H1 (cell line): ENCODE measurements around the gene MIDN. TPM values are rescaled to one million over a fixed set of nuclear protein-coding genes. Genes with fewer than 3 reads are reported as not detected.
A peak's percentile ranks its signal among the peaks of the same experiment; 100 is the strongest.

Experiments used
- CTCF ChIA-PET: fragments of 300-600 bp; sonication (Branson Sonifier 250); formaldehyde crosslinking; loops from one replicate; lab custom pipeline; 2021; ENCODE audit not compliant: partially characterized antibody; lab: Charles Lee
- POLR2A ChIA-PET: fragments of 300-600 bp; sonication (Branson Sonifier 250); formaldehyde crosslinking; loops from one replicate; lab custom pipeline; 2021; ENCODE audit warnings: inconsistent platforms; ENCODE audit not compliant: partially characterized antibody; lab: Charles Lee
- DNase-seq, 2 experiments: peaks; one replicate each; pipeline versions ENCODE4 v3.0.0 to v3.0.0-alpha.2; 2010 to 2022; ENCODE audit warnings: low spot score in 2 of 2, low read depth in 1 of 2, mixed read lengths in 1 of 2
- FAIRE-seq: peaks from 2 replicates; lab custom pipeline; 2011; peaks lifted over from hg19 to GRCh38; lab: Jason Lieb, UNC
- H2AFZ ChIP-seq: 2 replicates; pipeline ENCODE4 v1.8.1; 2012; ENCODE audit warnings: low read length, inconsistent platforms
- H2AK5ac ChIP-seq: 2 replicates; pipeline ENCODE4 v1.6.1; 2013; ENCODE audit warnings: low read depth, low read length
- H2BK120ac ChIP-seq: replicated peaks from 2 replicates; pipeline ENCODE3; 2013; ENCODE audit warnings: low read depth, low read length, inconsistent platforms
- H2BK12ac ChIP-seq: 2 replicates; pipeline ENCODE4 v1.6.1; 2013; ENCODE audit warnings: low read depth, low read length
- H2BK15ac ChIP-seq: 2 replicates; pipeline ENCODE4 v1.6.1; 2013; ENCODE audit warnings: low read length
- H2BK20ac ChIP-seq: 2 replicates; pipeline ENCODE4 v1.6.1; 2013; ENCODE audit warnings: low read length
- H2BK5ac ChIP-seq: 2 replicates; pipeline ENCODE4 v1.6.1; 2013; ENCODE audit warnings: low read depth, low read length
- H3K14ac ChIP-seq: 2 replicates; pipeline ENCODE4 v1.6.1; 2013; ENCODE audit warnings: inconsistent platforms; ENCODE audit not compliant: insufficient read length
- H3K18ac ChIP-seq: 2 replicates; pipeline ENCODE4 v1.6.1; 2013; ENCODE audit warnings: low read length; ENCODE audit errors: extremely low read depth
- H3K23ac ChIP-seq: 2 replicates; pipeline ENCODE4 v1.6.1; 2013; ENCODE audit warnings: inconsistent platforms; ENCODE audit not compliant: insufficient read length
- H3K23me2 ChIP-seq: 2 replicates; pipeline ENCODE4 v1.6.1; 2013; ENCODE audit warnings: low read depth, low read length
- H3K27ac ChIP-seq: 2 replicates; pipeline ENCODE4 v1.6.1; 2011; ENCODE audit warnings: low read depth, low read length, inconsistent platforms
- H3K27me3 ChIP-seq, 4 experiments: replicated peaks in 1 of 4; 1 replicate in 1 of 4; 2 replicates in 3 of 4; pipeline versions ENCODE4 v1.6.1 to v1.8.1; 2011 to 2013; ENCODE audit warnings: low read length in 3 of 4, mild to moderate bottlenecking in 3 of 4, inconsistent platforms in 2 of 4, mixed read lengths in 2 of 4, moderate library complexity in 1 of 4; ENCODE audit not compliant: control insufficient read depth in 3 of 4, insufficient read depth in 3 of 4; ENCODE audit errors: extremely low read depth in 1 of 4
- H3K36me3 ChIP-seq, 4 experiments: 2 replicates each; pipeline versions ENCODE4 v1.6.1 to v1.8.1; 2011 to 2013; ENCODE audit warnings: mild to moderate bottlenecking in 4 of 4, low read length in 3 of 4, moderate library complexity in 2 of 4, control low read depth in 1 of 4, inconsistent platforms in 1 of 4; ENCODE audit not compliant: insufficient read depth in 4 of 4, control insufficient read depth in 2 of 4
- H3K4ac ChIP-seq: replicated peaks from 2 replicates; pipeline ENCODE3; 2013; ENCODE audit warnings: low read length, low read depth, mixed read lengths, inconsistent platforms; ENCODE audit not compliant: insufficient read length
- H3K4me1 ChIP-seq, 4 experiments: replicated peaks in 1 of 4; 1 replicate in 1 of 4; 2 replicates in 3 of 4; pipeline versions ENCODE4 v1.6.1 to v1.8.1; 2011 to 2013; ENCODE audit warnings: low read length in 3 of 4, inconsistent platforms in 2 of 4, mixed read lengths in 1 of 4; ENCODE audit not compliant: insufficient read depth in 4 of 4, control insufficient read depth in 3 of 4
- H3K4me2 ChIP-seq, 2 experiments: 2 replicates each; pipeline versions ENCODE4 v1.6.1 to v1.8.1; 2011 to 2013; ENCODE audit warnings: low read depth in 2 of 2, low read length in 2 of 2, control low read depth in 1 of 2, inconsistent platforms in 1 of 2, mild to moderate bottlenecking in 1 of 2; ENCODE audit not compliant: insufficient read depth in 1 of 2
- H3K4me3 ChIP-seq, 4 experiments: fragments of 200-600, 300-600 bp in 1 of 4; sonication (generic), shearing (Covaris generic), sonication (Bioruptor Twin) in 1 of 4; 2 replicates each; pipeline versions ENCODE4 v1.5.1 to v1.8.1; 2011 to 2016; ENCODE audit warnings: low read length in 4 of 4, low read depth in 3 of 4, control low read depth in 2 of 4, inconsistent platforms in 2 of 4, mild to moderate bottlenecking in 2 of 4, mixed read lengths in 1 of 4, moderate library complexity in 1 of 4; ENCODE audit not compliant: insufficient read depth in 2 of 4; ENCODE audit errors: extremely low read depth in 1 of 4
- H3K56ac ChIP-seq: replicated peaks from 2 replicates; pipeline ENCODE3; 2013; ENCODE audit warnings: low read depth, mild to moderate bottlenecking, mixed read lengths, low read length, inconsistent platforms; ENCODE audit not compliant: insufficient read length
- H3K79me1 ChIP-seq: 2 replicates; pipeline ENCODE4 v1.6.1; 2013; ENCODE audit warnings: low read depth, low read length, control low read depth
- H3K79me2 ChIP-seq, 2 experiments: 2 replicates each; pipeline versions ENCODE4 v1.6.1 to v1.8.1; 2012 to 2013; ENCODE audit warnings: low read length in 2 of 2, mild to moderate bottlenecking in 2 of 2, inconsistent platforms in 1 of 2; ENCODE audit not compliant: insufficient read depth in 2 of 2, control insufficient read depth in 1 of 2
- H3K9ac ChIP-seq, 4 experiments: replicated peaks in 1 of 4; 1 replicate in 1 of 4; 2 replicates in 3 of 4; pipeline versions ENCODE4 v1.6.1 to v1.8.1; 2011 to 2013; ENCODE audit warnings: low read depth in 3 of 4, low read length in 3 of 4, control low read depth in 2 of 4, mild to moderate bottlenecking in 2 of 4, moderate library complexity in 2 of 4, inconsistent platforms in 1 of 4; ENCODE audit errors: extremely low read depth in 1 of 4
- H3K9me3 ChIP-seq, 2 experiments: 2 replicates each; pipeline versions ENCODE4 v1.6.1 to v1.8.1; 2012 to 2013; ENCODE audit warnings: mild to moderate bottlenecking in 2 of 2, moderate library complexity in 2 of 2, control low read depth in 1 of 2, inconsistent platforms in 1 of 2, low read depth in 1 of 2, low read length in 1 of 2, mixed read lengths in 1 of 2; ENCODE audit not compliant: insufficient read depth in 2 of 2
- H4K20me1 ChIP-seq, 2 experiments: replicated peaks in 1 of 2; 2 replicates each; pipeline versions ENCODE3 to v1.8.1; 2011 to 2013; ENCODE audit warnings: inconsistent platforms in 2 of 2, low read length in 2 of 2, mild to moderate bottlenecking in 1 of 2; ENCODE audit not compliant: insufficient read depth in 2 of 2, control insufficient read depth in 1 of 2
- H4K5ac ChIP-seq: 2 replicates; pipeline ENCODE4 v1.6.1; 2013; ENCODE audit warnings: low read length, low read depth, mixed read lengths, inconsistent platforms; ENCODE audit not compliant: insufficient read length
- H4K8ac ChIP-seq: 2 replicates; pipeline ENCODE4 v1.8.0; 2013; ENCODE audit warnings: mild to moderate bottlenecking, moderate library complexity, low read length, inconsistent platforms; ENCODE audit not compliant: insufficient read depth; ENCODE audit errors: extremely low read depth
- H4K91ac ChIP-seq: replicated peaks from 2 replicates; pipeline ENCODE3; 2013; ENCODE audit warnings: low read length, mixed read lengths, inconsistent platforms; ENCODE audit not compliant: insufficient read length
- CTCF ChIP-seq, 3 experiments: IDR thresholded peaks; 1 replicate in 2 of 3; 2 replicates in 1 of 3; pipeline versions ENCODE4 v1.5.1 to v1.6.1; 2011; ENCODE audit warnings: low read length in 3 of 3, mild to moderate bottlenecking in 3 of 3, inconsistent platforms in 2 of 3, low read depth in 1 of 3, moderate library complexity in 1 of 3; ENCODE audit not compliant: insufficient read depth in 1 of 3; ENCODE audit errors: control extremely low read depth in 1 of 3
- KDM4A ChIP-seq: IDR thresholded peaks from one replicate; pipeline ENCODE4 v1.7.1; 2012; ENCODE audit warnings: low read depth, mild to moderate bottlenecking, moderate library complexity, low read length, inconsistent platforms; ENCODE audit not compliant: severe bottlenecking
- RAD21 ChIP-seq, 2 experiments: IDR thresholded peaks in 1 of 2; conservative IDR thresholded peaks in 1 of 2; 2 replicates each; pipeline ENCODE4 v1.6.1; 2011; ENCODE audit warnings: low read depth in 2 of 2, low read length in 2 of 2, improper control_type of control experiment in 1 of 2, inconsistent platforms in 1 of 2, mild to moderate bottlenecking in 1 of 2, moderate library complexity in 1 of 2
- SIRT6 ChIP-seq: IDR thresholded peaks from one replicate; pipeline ENCODE4 v1.7.1; 2012; ENCODE audit warnings: low read length, inconsistent platforms
- SUZ12 ChIP-seq: fragments of 200-600 bp; sonication (generic); IDR thresholded peaks from 2 replicates; pipeline ENCODE4 v1.6.1; 2012; ENCODE audit warnings: mild to moderate bottlenecking, inconsistent platforms, low read length, moderate library complexity, mixed read lengths
- WGBS, 2 experiments: shearing (Covaris generic) in 1 of 2; methylation state at CpG; one replicate each; pipeline versions ENCODE4 v1.1.6 to v1.1.7; 2013 to 2015; ENCODE audit warnings: low lambda C conversion rate in 2 of 2, mixed read lengths in 2 of 2, inconsistent platforms in 1 of 2, low coverage in 1 of 2, missing lambda C conversion rate in 1 of 2; ENCODE audit not compliant: insufficient replicate concordance in 2 of 2, insufficient coverage in 1 of 2, insufficient read length in 1 of 2; ENCODE audit errors: extremely low coverage in 1 of 2, missing lambda C conversion rate in 1 of 2; 5-methylcytosine and 5-hydroxymethylcytosine counted together
- polyA plus RNA-seq, 7 experiments: library from polyadenylated mRNA; depleted of rRNA in 3 of 7; stranded (reverse) in 5 of 7; unstranded in 2 of 7; fragments of >200 nt in 5 of 7; fragments of 200-250 nt in 2 of 7; gene quantifications; 1 replicate in 5 of 7; 2 replicates in 1 of 7; 4 replicates in 1 of 7; pipeline versions ENCODE4 v1.2.1 to v1.2.3, GENCODE V29; 2011 to 2013; ENCODE audit warnings: missing spikeins in 2 of 7, mixed read lengths in 2 of 7
- total RNA-seq: library from RNA; stranded (reverse); fragmentation: NEBNext Ultra II Directional; extraction: Animal tissue kit (Norgen Biotek cat#: 25700); gene quantifications from 2 replicates; pipeline ENCODE4 v1.2.1, GENCODE V29; 2021

The MIDN gene
- total and polyA plus RNA-seq, 2 of the 8 experiments (the other 6 are each of a cell fraction or from before 2014, with no cell fraction given), result 39.8 to 159 TPM

DNA sequence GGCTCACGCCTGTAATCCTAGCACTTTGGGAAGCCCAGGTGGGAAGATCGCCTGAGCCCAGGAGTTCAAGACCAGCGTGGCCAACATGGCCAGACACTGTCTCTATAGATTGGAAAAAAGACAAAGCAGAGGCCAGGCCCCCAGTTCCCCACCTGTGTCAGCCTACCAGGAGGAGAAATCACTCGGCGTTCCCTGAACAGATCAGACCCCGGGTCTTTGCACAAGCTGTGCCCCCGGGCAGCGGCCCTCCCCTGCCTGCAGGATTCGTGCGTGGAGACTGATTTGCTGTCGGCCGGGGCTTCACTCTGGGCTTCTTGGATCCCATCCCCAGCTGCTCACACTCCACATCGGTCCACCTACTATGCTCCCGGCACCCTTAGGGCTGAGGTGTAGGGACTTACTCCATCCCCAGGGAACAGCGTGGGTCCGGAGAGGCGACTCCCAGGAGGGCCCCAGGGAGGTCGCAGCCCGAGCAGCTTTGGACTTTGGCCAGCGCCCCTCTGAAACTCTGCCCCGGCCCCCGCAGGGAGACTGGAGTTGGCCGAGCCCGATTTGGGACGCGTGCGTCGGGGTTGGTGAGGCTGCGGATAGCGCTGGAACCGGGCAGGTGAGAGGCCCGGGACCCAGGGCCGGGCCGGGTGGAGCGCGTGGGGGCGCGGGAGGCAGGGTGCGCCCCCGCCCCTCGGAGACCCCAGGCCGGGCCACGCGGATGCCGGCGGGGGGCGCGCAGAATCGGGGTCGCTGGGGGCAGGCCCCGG lies 36.8 kb downstream of the MIDN start:
- peak overlapping the region; percentile 59 for H3K56ac ChIP-seq
- peak overlapping the region; percentile 99; the same call in 1 of the 2 replicates for H2BK15ac ChIP-seq
- H4K20me1 ChIP-seq, result peaks cover 0 to 2% of the 10 kb centered on the region in 2 experiments
- H4K91ac ChIP-seq, result peak overlapping the region; percentile 54
- peak overlapping the region; percentile 89 for H4K8ac ChIP-seq
- H3K4me3 ChIP-seq, result peak overlapping the region; percentile 24 to 63 (median 37); a peak in 7 of 8 replicates
- no peak for FAIRE-seq
- POLR2A ChIA-PET, result interaction anchor here (0.5 to 3.7 kb wide), 11 partner anchors 10 to 764 kb away, joined by 3 to 35 read pairs (median 3); partner anchors contain the start of genes CIRBP and FAM174C
- peak in 1 of 2 experiments; percentile 71 for DNase-seq
- no peak overlapping the region for H4K5ac ChIP-seq
- 0 out of 2 replicates have a peak overlapping the region, but pooled peaks have one; percentile 3 for H2AK5ac ChIP-seq
- H3K9me3 ChIP-seq, result no peaks in the 10 kb centered on the region
- H3K4me1 ChIP-seq, result peaks cover 0 to 20% (median 9%) of the 10 kb centered on the region in 4 experiments; a peak in 5 of 7 replicates
- H3K79me1 ChIP-seq, result no peaks in the 10 kb centered on the region
- H2BK5ac ChIP-seq, result no peak overlapping the region
- H2AFZ ChIP-seq, result 0 out of 2 replicates have a peak overlapping the region, but pooled peaks have one; percentile 23
- H3K14ac ChIP-seq, result no peak overlapping the region
- peak overlapping the region; percentile 53 to 84; a peak in 3 of 4 replicates for H3K4me2 ChIP-seq
- H3K9ac ChIP-seq, result no peak overlapping the region; a peak in 1 of 7 replicates
- WGBS, 2 experiments, result 38% methylated on average over 26 of the region's 51 CpGs; no CpG with 5 or more reads in 1 of the 2 experiments
- H3K79me2 ChIP-seq, result no peaks in the 10 kb centered on the region
- no peak overlapping the region for H3K23ac ChIP-seq
- 0 out of 2 replicates have a peak overlapping the region, but pooled peaks have one; percentile 93 for H2BK20ac ChIP-seq
- peak overlapping the region; percentile 33 for H2BK120ac ChIP-seq
- CTCF ChIA-PET, result interaction anchor here (0.6 to 2.3 kb wide), 11 partner anchors 19 to 94 kb away, joined by 3 to 6 read pairs (median 3); no protein-coding TSS in a partner anchor
- no peak overlapping the region for H3K27ac ChIP-seq
- no peak for TF ChIP-seq SIRT6
- TF ChIP-seq RAD21 (IDR thresholded peaks at IDR 0.05 in 1 of 2, conservative IDR thresholded peaks at IDR 0.05 in 1 of 2; ENCODE audit: low read depth in 2 of 2, low read length in 2 of 2), result no peak
- TF ChIP-seq KDM4A, result peak; percentile 57
- TF ChIP-seq CTCF (IDR thresholded peaks at IDR 0.05; ENCODE audit: control extremely low read depth in 1 of 3, insufficient read depth in 1 of 3, low read depth in 1 of 3, low read length in 3 of 3), result no peak
- 0 out of 2 replicates have a peak, but pooled peaks have one; percentile 39 for TF ChIP-seq SUZ12
- H3K23me2 ChIP-seq, result peaks cover 5% of the 10 kb centered on the region; the same call in 1 of the 2 replicates
- peak overlapping the region; percentile 96 for H3K4ac ChIP-seq
- no peaks in the 10 kb centered on the region for H3K36me3 ChIP-seq
- H3K27me3 ChIP-seq, result peaks cover 0 to 21% (median 12%) of the 10 kb centered on the region in 4 experiments; a peak in 5 of 7 replicates
- H3K18ac ChIP-seq, result peak overlapping the region; percentile 62
- peak overlapping the region; percentile 89 for H2BK12ac ChIP-seq
